A673 (cell line): ENCODE measurements around the gene NOMO2.
"Not testable (repeated sequence)": the region's sequence is repeated elsewhere in the genome, so short reads cannot be mapped to it uniquely, and the experiment has no call there.

Experiments used
- EZH2 ChIP-seq: fragments of 200-600 bp; sonication (generic); IDR thresholded peaks from 2 replicates; pipeline ENCODE4 v1.6.1; 2017; ENCODE audit warnings: borderline replicate concordance, low read depth, mild to moderate bottlenecking, mixed read lengths, antibody characterized with exemption, low read length; ENCODE audit not compliant: poor library complexity, severe bottlenecking
- TF ChIP-seq, protein P1 (sequence below): fragments of 300-800, 200-600 bp; sonication (generic); conservative IDR thresholded peaks from 2 replicates; pipeline ENCODE4 v1.5.1; 2017; ENCODE audit warnings: low read depth, mild to moderate bottlenecking, antibody characterized with exemption, low read length, moderate library complexity, mixed read lengths

DNA sequence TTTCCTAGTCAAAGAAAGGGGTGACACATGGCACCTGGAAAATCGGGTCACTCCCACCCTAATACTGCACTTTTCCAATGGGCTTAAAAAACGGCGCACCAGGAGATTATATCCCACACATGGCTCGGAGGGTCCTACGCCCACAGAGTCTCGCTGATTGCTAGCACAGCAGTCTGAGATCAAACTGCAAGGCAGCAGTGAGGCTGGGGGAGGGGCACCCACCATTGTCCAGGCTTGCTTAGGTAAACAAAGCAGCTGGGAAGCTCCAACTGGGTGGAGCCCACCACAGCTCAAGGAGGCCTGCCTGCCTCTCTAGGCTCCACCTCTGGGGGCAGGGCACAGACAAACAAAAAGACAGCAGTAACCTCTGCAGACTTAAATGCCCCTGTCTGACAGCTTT, 46.4 kb upstream of the NOMO2 start:
- TF ChIP-seq, protein P1, sequence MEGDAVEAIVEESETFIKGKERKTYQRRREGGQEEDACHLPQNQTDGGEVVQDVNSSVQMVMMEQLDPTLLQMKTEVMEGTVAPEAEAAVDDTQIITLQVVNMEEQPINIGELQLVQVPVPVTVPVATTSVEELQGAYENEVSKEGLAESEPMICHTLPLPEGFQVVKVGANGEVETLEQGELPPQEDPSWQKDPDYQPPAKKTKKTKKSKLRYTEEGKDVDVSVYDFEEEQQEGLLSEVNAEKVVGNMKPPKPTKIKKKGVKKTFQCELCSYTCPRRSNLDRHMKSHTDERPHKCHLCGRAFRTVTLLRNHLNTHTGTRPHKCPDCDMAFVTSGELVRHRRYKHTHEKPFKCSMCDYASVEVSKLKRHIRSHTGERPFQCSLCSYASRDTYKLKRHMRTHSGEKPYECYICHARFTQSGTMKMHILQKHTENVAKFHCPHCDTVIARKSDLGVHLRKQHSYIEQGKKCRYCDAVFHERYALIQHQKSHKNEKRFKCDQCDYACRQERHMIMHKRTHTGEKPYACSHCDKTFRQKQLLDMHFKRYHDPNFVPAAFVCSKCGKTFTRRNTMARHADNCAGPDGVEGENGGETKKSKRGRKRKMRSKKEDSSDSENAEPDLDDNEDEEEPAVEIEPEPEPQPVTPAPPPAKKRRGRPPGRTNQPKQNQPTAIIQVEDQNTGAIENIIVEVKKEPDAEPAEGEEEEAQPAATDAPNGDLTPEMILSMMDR: not testable (repeated sequence)
- not testable (repeated sequence) for TF ChIP-seq EZH2
